Measurements from ENCODE around the gene CHAD. TPM values are rescaled to one million over a fixed set of nuclear protein-coding genes. Genes with fewer than 3 reads are reported as not detected.

Gene CHAD
- total and polyA plus RNA-seq, 2 experiments from 2014 or later, result 2.5 TPM; not detected in 1

DNA sequence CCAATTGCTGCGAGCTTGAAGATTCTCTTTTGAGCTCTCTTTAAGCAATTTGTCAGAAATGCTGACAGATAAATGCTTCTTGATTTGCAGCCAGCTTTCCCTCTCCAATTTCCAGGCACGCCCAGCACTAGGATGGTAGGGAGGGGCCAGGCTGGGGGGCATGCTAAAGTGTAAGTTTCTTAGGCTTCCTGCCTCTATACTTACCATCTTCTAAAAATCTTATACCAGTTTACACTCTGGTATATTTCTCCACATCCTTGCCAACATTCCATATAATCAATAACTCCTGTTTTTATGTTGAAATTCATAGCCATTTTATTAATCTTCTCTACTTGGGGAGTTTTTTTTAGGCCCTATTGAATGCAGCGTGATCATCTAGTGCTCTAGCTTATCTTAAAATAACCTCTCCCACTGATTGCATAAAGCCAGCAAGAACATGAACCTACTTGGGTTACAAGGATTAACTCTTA lies 25.1 kb downstream of the CHAD start:
- peaks cover 55% of the 10 kb centered on the region for H3K4me1 ChIP-seq (ENCODE audit: low read depth)
- peak overlapping the region; percentile 25 for H3K4me3 ChIP-seq
- TF ChIP-seq, protein P1, sequence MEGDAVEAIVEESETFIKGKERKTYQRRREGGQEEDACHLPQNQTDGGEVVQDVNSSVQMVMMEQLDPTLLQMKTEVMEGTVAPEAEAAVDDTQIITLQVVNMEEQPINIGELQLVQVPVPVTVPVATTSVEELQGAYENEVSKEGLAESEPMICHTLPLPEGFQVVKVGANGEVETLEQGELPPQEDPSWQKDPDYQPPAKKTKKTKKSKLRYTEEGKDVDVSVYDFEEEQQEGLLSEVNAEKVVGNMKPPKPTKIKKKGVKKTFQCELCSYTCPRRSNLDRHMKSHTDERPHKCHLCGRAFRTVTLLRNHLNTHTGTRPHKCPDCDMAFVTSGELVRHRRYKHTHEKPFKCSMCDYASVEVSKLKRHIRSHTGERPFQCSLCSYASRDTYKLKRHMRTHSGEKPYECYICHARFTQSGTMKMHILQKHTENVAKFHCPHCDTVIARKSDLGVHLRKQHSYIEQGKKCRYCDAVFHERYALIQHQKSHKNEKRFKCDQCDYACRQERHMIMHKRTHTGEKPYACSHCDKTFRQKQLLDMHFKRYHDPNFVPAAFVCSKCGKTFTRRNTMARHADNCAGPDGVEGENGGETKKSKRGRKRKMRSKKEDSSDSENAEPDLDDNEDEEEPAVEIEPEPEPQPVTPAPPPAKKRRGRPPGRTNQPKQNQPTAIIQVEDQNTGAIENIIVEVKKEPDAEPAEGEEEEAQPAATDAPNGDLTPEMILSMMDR (IDR thresholded peaks at IDR 0.05; ENCODE audit: low read depth, low read length), result no peak
- no peaks in the 10 kb centered on the region for H3K36me3 ChIP-seq
- peak overlapping the region; percentile 83 for H3K27ac ChIP-seq
- H3K9me3 ChIP-seq (ENCODE audit: low read depth), result no peaks in the 10 kb centered on the region
- peak; percentile 40 to 63 for DNase-seq (ENCODE audit: low read depth in 1 of 2, low spot score in 1 of 2)
- no peaks in the 10 kb centered on the region for H3K27me3 ChIP-seq

DNA sequence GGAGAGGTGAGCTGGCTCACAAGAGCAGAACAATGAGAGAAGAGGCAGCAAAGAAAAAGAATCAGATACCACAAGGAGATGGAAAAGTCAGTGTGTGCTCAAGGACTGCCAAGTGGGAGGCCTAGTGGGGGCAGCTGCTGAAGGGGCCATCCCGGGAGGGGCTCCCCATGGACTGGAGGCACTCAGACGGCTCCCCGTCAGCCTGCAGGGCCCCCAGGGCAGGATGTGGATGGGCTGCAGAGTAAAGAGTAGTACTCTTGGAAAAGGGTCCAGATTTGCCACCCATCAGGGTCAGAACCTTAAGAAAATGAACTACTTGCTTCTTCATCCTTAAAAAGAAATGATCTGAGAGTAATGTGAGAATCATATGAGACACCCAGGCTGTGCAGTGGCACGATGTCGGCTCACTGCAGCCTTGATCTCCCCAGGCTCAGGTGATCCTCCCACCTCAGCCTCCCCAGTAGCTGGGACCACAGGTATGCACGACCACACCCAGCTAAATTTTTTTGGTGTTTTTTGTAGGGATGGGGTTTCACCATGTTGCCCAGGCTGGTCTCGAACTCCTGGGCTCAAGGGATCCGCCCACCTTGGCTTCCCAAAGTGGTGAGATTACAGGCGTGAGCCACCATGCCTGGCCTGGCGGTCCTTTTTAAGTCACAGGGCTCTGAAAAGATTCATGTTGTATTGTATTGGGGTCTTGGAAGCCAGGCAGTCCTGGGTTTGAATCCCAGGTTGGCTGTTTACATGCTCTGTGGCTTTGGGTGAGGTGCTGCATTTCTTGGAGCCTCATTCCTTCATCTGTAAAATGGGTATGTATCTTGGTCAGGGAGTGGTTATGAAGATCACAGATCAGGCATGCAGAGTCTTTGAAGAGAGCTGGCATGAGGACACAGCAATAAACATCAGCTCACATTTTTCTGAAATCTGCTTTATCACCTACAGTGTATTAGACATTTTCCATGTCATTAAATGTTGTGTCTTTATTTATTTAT lies 27.5 kb downstream of the CHAD start:
- H3K4me1 ChIP-seq (ENCODE audit: low read depth), result peaks cover 41% of the 10 kb centered on the region
- peaks cover 3% of the 10 kb centered on the region for H3K36me3 ChIP-seq
- H3K27ac ChIP-seq, result peak overlapping the region; percentile 85
- TF ChIP-seq, protein P1 (IDR thresholded peaks at IDR 0.05; ENCODE audit: low read depth, low read length), result no peak
- no peaks in the 10 kb centered on the region for H3K27me3 ChIP-seq
- H3K4me3 ChIP-seq, result no peak overlapping the region
- DNase-seq (ENCODE audit: low read depth in 1 of 2, low spot score in 1 of 2), result no peak
- H3K9me3 ChIP-seq (ENCODE audit: low read depth), result no peaks in the 10 kb centered on the region

- DNase-seq (ENCODE audit: low read depth in 1 of 2, low spot score in 1 of 2), result no peak
- H3K27me3 ChIP-seq, result no peaks in the 10 kb centered on the region
- no peak overlapping the region for H3K4me3 ChIP-seq
- TF ChIP-seq, protein P1 (IDR thresholded peaks at IDR 0.05; ENCODE audit: low read depth, low read length), result no peak
- peaks cover 33% of the 10 kb centered on the region for H3K4me1 ChIP-seq (ENCODE audit: low read depth)
- peaks cover 3% of the 10 kb centered on the region for H3K36me3 ChIP-seq
- peak overlapping the region; percentile 85 for H3K27ac ChIP-seq
- no peaks in the 10 kb centered on the region for H3K9me3 ChIP-seq (ENCODE audit: low read depth)
These were observed 28.4 kb downstream of the CHAD start for GRCh38 chr17:50440172-50440837.

DNA sequence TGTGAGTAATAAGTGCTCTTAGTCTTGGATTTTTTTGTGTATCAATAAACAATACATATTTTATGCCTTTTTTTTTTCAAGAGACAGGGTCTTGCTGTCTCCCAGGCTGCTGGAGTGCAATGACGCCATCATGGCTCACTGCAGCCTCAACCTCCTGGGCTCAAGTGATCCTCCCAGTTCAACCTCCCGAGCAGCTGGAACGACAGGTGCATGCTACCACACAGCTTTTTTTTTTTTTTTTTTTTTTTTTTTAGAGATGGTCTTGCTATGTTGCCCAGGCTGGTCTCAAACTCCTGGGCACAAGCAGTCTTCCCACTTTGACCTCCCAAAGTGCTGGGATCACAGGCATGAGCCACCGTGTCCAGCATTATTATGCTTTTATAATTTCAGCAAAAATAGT lies 29.7 kb downstream of the CHAD start:
- TF ChIP-seq, protein P1 (IDR thresholded peaks at IDR 0.05; ENCODE audit: low read depth, low read length), result no peak
- no peaks in the 10 kb centered on the region for H3K9me3 ChIP-seq (ENCODE audit: low read depth)
- H3K36me3 ChIP-seq, result peaks cover 3% of the 10 kb centered on the region
- no peak overlapping the region for H3K27ac ChIP-seq
- H3K4me1 ChIP-seq (ENCODE audit: low read depth), result peaks cover 23% of the 10 kb centered on the region
- H3K4me3 ChIP-seq, result no peak overlapping the region
- DNase-seq (ENCODE audit: low read depth in 1 of 2, low spot score in 1 of 2), result no peak
- no peaks in the 10 kb centered on the region for H3K27me3 ChIP-seq

- H3K36me3 ChIP-seq, result peaks cover 3% of the 10 kb centered on the region
- DNase-seq (ENCODE audit: low read depth in 1 of 2, low spot score in 1 of 2), result no peak
These were observed 31.3 kb downstream of the CHAD start for GRCh38 chr17:50437409-50437808.

More at GRCh38 chr17:50437409-50437808, 31.3 kb downstream of the CHAD start:
- Histone ChIP-seq H3K9me3 (ENCODE audit: low read depth) (no peaks in the 10 kb centered on the region), H3K4me1 (ENCODE audit: low read depth) (peaks cover 12% of the 10 kb centered on the region), H3K27ac (no peak overlapping the region), H3K4me3 (no peak overlapping the region), H3K27me3 (no peaks in the 10 kb centered on the region)
- TF ChIP-seq, protein P1 (IDR thresholded peaks at IDR 0.05; ENCODE audit: low read depth, low read length), result no peak
